ENCODE measurements around the gene MACF1. TPM values are rescaled to one million over a fixed set of nuclear protein-coding genes. Genes with fewer than 3 reads are reported as not detected.
"Not testable (repeated sequence)": the region's sequence is repeated elsewhere in the genome, so short reads cannot be mapped to it uniquely, and the experiment has no call there.

Gene MACF1
- total and polyA plus RNA-seq, 9 donors = 198 to 352 (median 263) TPM

- DNase-seq = no peak
- H3K9me3 ChIP-seq (replicated peaks; ENCODE audit: control insufficient read depth, low read depth, low read length) = no peaks in the 10 kb centered on the region
These were observed 297.2 kb downstream of the MACF1 start for GRCh38 chr1:39501666-39502065.

GRCh38 chr1:39504436-39504835 lies 299.9 kb downstream of the MACF1 start:
- H3K4me1 ChIP-seq (ENCODE audit: control insufficient read depth, insufficient read depth, low read length); H3K36me3 ChIP-seq (ENCODE audit: control insufficient read depth, insufficient read depth, low read length); H3K9me3 ChIP-seq (replicated peaks; ENCODE audit: control insufficient read depth, low read depth, low read length); H3K4me3 ChIP-seq (ENCODE audit: low read length); H3K27ac ChIP-seq (ENCODE audit: low read length); H3K27me3 ChIP-seq (ENCODE audit: control insufficient read depth, insufficient read depth, low read length); DNase-seq: not testable (repeated sequence)
- 80% methylated on average over 4 of the region's 9 CpGs for WGBS (ENCODE audit: insufficient coverage)

More at GRCh38 chr1:39501666-39502065, 297.2 kb downstream of the MACF1 start:
- Histone ChIP-seq H3K27me3 (ENCODE audit: control insufficient read depth, insufficient read depth, low read length) (no peaks in the 10 kb centered on the region), H3K27ac (ENCODE audit: low read length) (no peak overlapping the region), H3K36me3 (ENCODE audit: control insufficient read depth, insufficient read depth, low read length) (no peaks in the 10 kb centered on the region), H3K4me1 (ENCODE audit: control insufficient read depth, insufficient read depth, low read length) (no peaks in the 10 kb centered on the region), H3K4me3 (ENCODE audit: low read length) (no peak overlapping the region)
- WGBS (ENCODE audit: insufficient coverage) = 56% methylated on average over 2 of the region's 5 CpGs

GRCh38 chr1:39505289-39505688 lies 300.8 kb downstream of the MACF1 start:
- peaks cover 9% of the 10 kb centered on the region for H3K4me1 ChIP-seq (ENCODE audit: control insufficient read depth, insufficient read depth, low read length)
- H3K27ac ChIP-seq (ENCODE audit: low read length) = no peak overlapping the region
- no peak overlapping the region for H3K4me3 ChIP-seq (ENCODE audit: low read length)
- no peaks in the 10 kb centered on the region for H3K36me3 ChIP-seq (ENCODE audit: control insufficient read depth, insufficient read depth, low read length)
- H3K9me3 ChIP-seq (replicated peaks; ENCODE audit: control insufficient read depth, low read depth, low read length) = no peaks in the 10 kb centered on the region
- DNase-seq = no peak
- H3K27me3 ChIP-seq (ENCODE audit: control insufficient read depth, insufficient read depth, low read length) = peaks cover 4% of the 10 kb centered on the region

GRCh38 chr1:39507230-39507928 lies 302.9 kb downstream of the MACF1 start:
- no peaks in the 10 kb centered on the region for H3K9me3 ChIP-seq (replicated peaks; ENCODE audit: control insufficient read depth, low read depth, low read length)
- 58% methylated on average over 13 of the region's 14 CpGs for whole genome bisulfite sequencing (ENCODE audit: insufficient coverage)
- peaks cover 4% of the 10 kb centered on the region for H3K27me3 ChIP-seq (ENCODE audit: control insufficient read depth, insufficient read depth, low read length)
- H3K4me3 ChIP-seq (ENCODE audit: low read length) = no peak overlapping the region
- no peak for DNase-seq
- no peaks in the 10 kb centered on the region for H3K36me3 ChIP-seq (ENCODE audit: control insufficient read depth, insufficient read depth, low read length)
- H3K4me1 ChIP-seq (ENCODE audit: control insufficient read depth, insufficient read depth, low read length) = peaks cover 9% of the 10 kb centered on the region
- no peak overlapping the region for H3K27ac ChIP-seq (ENCODE audit: low read length)

GRCh38 chr1:39508266-39508665 lies 303.8 kb downstream of the MACF1 start:
- H3K4me3 ChIP-seq (ENCODE audit: low read length) = no peak overlapping the region
- H3K27me3 ChIP-seq (ENCODE audit: control insufficient read depth, insufficient read depth, low read length) = peaks cover 4% of the 10 kb centered on the region
- no peak for DNase-seq
- no peaks in the 10 kb centered on the region for H3K9me3 ChIP-seq (replicated peaks; ENCODE audit: control insufficient read depth, low read depth, low read length)
- WGBS (ENCODE audit: insufficient coverage) = 95% methylated on average over 4 of the region's 6 CpGs
- H3K27ac ChIP-seq (ENCODE audit: low read length) = no peak overlapping the region
- no peaks in the 10 kb centered on the region for H3K36me3 ChIP-seq (ENCODE audit: control insufficient read depth, insufficient read depth, low read length)
- H3K4me1 ChIP-seq (ENCODE audit: control insufficient read depth, insufficient read depth, low read length) = peaks cover 9% of the 10 kb centered on the region

- no peaks in the 10 kb centered on the region for H3K9me3 ChIP-seq (replicated peaks; ENCODE audit: control insufficient read depth, low read depth, low read length)
- peaks cover 4% of the 10 kb centered on the region for H3K27me3 ChIP-seq (ENCODE audit: control insufficient read depth, insufficient read depth, low read length)
- peaks cover 9% of the 10 kb centered on the region for H3K4me1 ChIP-seq (ENCODE audit: control insufficient read depth, insufficient read depth, low read length)
- H3K4me3 ChIP-seq (ENCODE audit: low read length) = no peak overlapping the region
- DNase-seq = no peak
- H3K36me3 ChIP-seq (ENCODE audit: control insufficient read depth, insufficient read depth, low read length) = no peaks in the 10 kb centered on the region
- H3K27ac ChIP-seq (ENCODE audit: low read length) = no peak overlapping the region
- WGBS (ENCODE audit: insufficient coverage) = 77% methylated on average over 11 of the region's 11 CpGs
These were observed 304.4 kb downstream of the MACF1 start for GRCh38 chr1:39508857-39509305.

- peak; percentile 53 for DNase-seq
- Histone ChIP-seq H3K4me3 (ENCODE audit: low read length) (no peak overlapping the region), H3K9me3 (replicated peaks; ENCODE audit: control insufficient read depth, low read depth, low read length) (no peaks in the 10 kb centered on the region), H3K27ac (ENCODE audit: low read length) (no peak overlapping the region), H3K27me3 (ENCODE audit: control insufficient read depth, insufficient read depth, low read length) (peaks cover 4% of the 10 kb centered on the region), H3K36me3 (ENCODE audit: control insufficient read depth, insufficient read depth, low read length) (no peaks in the 10 kb centered on the region), H3K4me1 (ENCODE audit: control insufficient read depth, insufficient read depth, low read length) (peaks cover 9% of the 10 kb centered on the region)
- 35% methylated on average over 12 of the region's 22 CpGs for WGBS (ENCODE audit: insufficient coverage)
These were observed 305.0 kb downstream of the MACF1 start for GRCh38 chr1:39509360-39510009.

- not testable (repeated sequence) for H3K27me3 ChIP-seq (ENCODE audit: control insufficient read depth, insufficient read depth, low read length); DNase-seq; H3K27ac ChIP-seq (ENCODE audit: low read length); H3K36me3 ChIP-seq (ENCODE audit: control insufficient read depth, insufficient read depth, low read length); H3K4me1 ChIP-seq (ENCODE audit: control insufficient read depth, insufficient read depth, low read length); H3K4me3 ChIP-seq (ENCODE audit: low read length); H3K9me3 ChIP-seq (replicated peaks; ENCODE audit: control insufficient read depth, low read depth, low read length)
- 82% methylated on average over 8 of the region's 20 CpGs for WGBS (ENCODE audit: insufficient coverage)
These were observed 306.2 kb downstream of the MACF1 start for GRCh38 chr1:39510570-39511186.

- H3K36me3 ChIP-seq (ENCODE audit: control insufficient read depth, insufficient read depth, low read length); H3K27ac ChIP-seq (ENCODE audit: low read length); DNase-seq; H3K9me3 ChIP-seq (replicated peaks; ENCODE audit: control insufficient read depth, low read depth, low read length); H3K4me3 ChIP-seq (ENCODE audit: low read length); H3K4me1 ChIP-seq (ENCODE audit: control insufficient read depth, insufficient read depth, low read length); H3K27me3 ChIP-seq (ENCODE audit: control insufficient read depth, insufficient read depth, low read length): not testable (repeated sequence)
- WGBS (ENCODE audit: insufficient coverage) = no CpG with 5 or more reads among the region's 13 CpGs
These were observed 307.0 kb downstream of the MACF1 start for GRCh38 chr1:39511477-39511876.

GRCh38 chr1:39512234-39512847 lies 307.8 kb downstream of the MACF1 start:
- no CpG with 5 or more reads among the region's 25 CpGs for WGBS (ENCODE audit: insufficient coverage)

More at GRCh38 chr1:39512234-39512847, 307.8 kb downstream of the MACF1 start:
- not testable (repeated sequence) for H3K36me3 ChIP-seq (ENCODE audit: control insufficient read depth, insufficient read depth, low read length); H3K9me3 ChIP-seq (replicated peaks; ENCODE audit: control insufficient read depth, low read depth, low read length); H3K27me3 ChIP-seq (ENCODE audit: control insufficient read depth, insufficient read depth, low read length); H3K27ac ChIP-seq (ENCODE audit: low read length); H3K4me3 ChIP-seq (ENCODE audit: low read length); H3K4me1 ChIP-seq (ENCODE audit: control insufficient read depth, insufficient read depth, low read length); DNase-seq
